OCI-LY7 (cell line): ENCODE measurements around the gene ZNF438. TPM values are rescaled to one million over a fixed set of nuclear protein-coding genes. Genes with fewer than 3 reads are reported as not detected.

Source experiments
- BruUV-seq: library from RNA; stranded (reverse); fragments of 400-500 nt; replicated peaks from 2 replicates; lab custom pipeline; 2021; lab: Mats Ljungman, UMichigan
- CTCF ChIA-PET: fragments of 300-600 bp; sonication (Branson Sonifier 250); formaldehyde crosslinking; loops from one replicate; lab custom pipeline; 2022; ENCODE audit warnings: antibody characterized with exemption; ENCODE audit not compliant: unreplicated experiment; lab: Charles Lee
- POLR2A ChIA-PET: fragments of 300-600 bp; sonication (Branson Sonifier 250); formaldehyde crosslinking; loops from one replicate; lab custom pipeline; 2022; ENCODE audit warnings: antibody characterized with exemption; lab: Charles Lee
- DNase-seq: peaks from one replicate; pipeline ENCODE4 v3.0.0-alpha.2; 2015; ENCODE audit warnings: low spot score
- H2AFZ ChIP-seq: fragments of 200-600 bp; sonication (generic), shearing (Covaris generic); 2 replicates; pipeline ENCODE4 v1.6.1; 2014; ENCODE audit warnings: mild to moderate bottlenecking, antibody characterized with exemption, low read length, moderate library complexity
- H3K27ac ChIP-seq: fragments of 200-600 bp; sonication (generic); 2 replicates; pipeline ENCODE4 v1.5.1; 2014; ENCODE audit warnings: mixed run types, low read depth, mild to moderate bottlenecking, moderate library complexity, low read length, inconsistent platforms; ENCODE audit not compliant: poor library complexity, severe bottlenecking
- H3K36me3 ChIP-seq: fragments of 200-600 bp; sonication (generic); 2 replicates; pipeline ENCODE4 v1.6.1; 2014; ENCODE audit warnings: mild to moderate bottlenecking, antibody characterized with exemption, low read length, moderate library complexity, mixed read lengths; ENCODE audit not compliant: insufficient read depth
- H3K4me1 ChIP-seq: fragments of 200-600 bp; sonication (generic); 2 replicates; pipeline ENCODE4 v1.5.1; 2014; ENCODE audit warnings: mild to moderate bottlenecking, low read length; ENCODE audit not compliant: insufficient read depth, poor library complexity, severe bottlenecking
- H3K4me2 ChIP-seq: fragments of 200-600 bp; sonication (generic); 2 replicates; pipeline ENCODE4 v1.6.1; 2014; ENCODE audit warnings: mild to moderate bottlenecking, low read length
- H3K4me3 ChIP-seq: fragments of 200-600 bp; sonication (generic); 2 replicates; pipeline ENCODE4 v1.5.1; 2014; ENCODE audit warnings: mild to moderate bottlenecking, low read depth, low read length; ENCODE audit not compliant: poor library complexity, severe bottlenecking
- H3K79me2 ChIP-seq: fragments of 200-600 bp; sonication (generic); 2 replicates; pipeline ENCODE4 v1.6.1; 2016; ENCODE audit warnings: low read depth, mild to moderate bottlenecking, low read length, moderate library complexity, mixed read lengths; ENCODE audit not compliant: insufficient read depth
- H3K9me2 ChIP-seq: fragments of 200-600 bp; sonication (generic); 2 replicates; pipeline ENCODE4 v1.6.1; 2016; ENCODE audit warnings: mild to moderate bottlenecking, low read length, mixed read lengths; ENCODE audit not compliant: insufficient read depth
- H3K9me3 ChIP-seq: fragments of 200-600 bp; sonication (generic); 2 replicates; pipeline ENCODE4 v1.6.1; 2014; ENCODE audit warnings: mild to moderate bottlenecking, mixed run types, low read length, mixed read lengths
- H4K20me1 ChIP-seq: fragments of 200-600 bp; sonication (generic); 2 replicates; pipeline ENCODE4 v1.6.1; 2014; ENCODE audit warnings: mild to moderate bottlenecking, antibody characterized with exemption, low read length, moderate library complexity, mixed read lengths; ENCODE audit not compliant: insufficient read depth
- CTCF ChIP-seq: fragments of 200-600 bp; sonication (generic); conservative IDR thresholded peaks from 2 replicates; pipeline ENCODE4 v1.5.1; 2014; ENCODE audit warnings: mild to moderate bottlenecking, antibody characterized with exemption, low read length, moderate library complexity, mixed read lengths
- EZH2phosphoT487 ChIP-seq: fragments of 200-600 bp; sonication (generic); IDR thresholded peaks from 2 replicates; pipeline ENCODE4 v1.6.1; 2018; ENCODE audit warnings: low read depth, borderline replicate concordance, mild to moderate bottlenecking, mixed run types, antibody characterized with exemption, low read length, moderate library complexity, mixed read lengths
- intact Hi-C: fragments of 100-400 bp; cut with micrococcal nuclease; formaldehyde crosslinking; loops from one replicate; pipeline ENCODE4 v1.10.0; 2022; ENCODE audit not compliant: unreplicated experiment
- total RNA-seq, 2 experiments: library from RNA; depleted of rRNA in 1 of 2; stranded (reverse); fragments of >200 nt in 1 of 2; shearing (Covaris generic) in 1 of 2; gene quantifications; 2 replicates each; pipeline ENCODE4 v1.2.3, GENCODE V29; 2014 to 2022

ZNF438 gene
- total RNA-seq, 2 experiments from 2014 or later = 2.0 to 2.5 TPM

- Histone ChIP-seq H4K20me1 (no peaks in the 10 kb centered on the region), H3K4me3 (no peak overlapping the region), H3K79me2 (no peaks in the 10 kb centered on the region), H3K27ac (no peak overlapping the region), H2AFZ (no peak overlapping the region), H3K9me2 (no peaks in the 10 kb centered on the region), H3K9me3 (no peaks in the 10 kb centered on the region), H3K36me3 (no peaks in the 10 kb centered on the region), H3K4me2 (no peak overlapping the region), H3K4me1 (no peaks in the 10 kb centered on the region)
- ChIA-PET POLR2A (no interaction called here), CTCF (no interaction called here)
- TF ChIP-seq EZH2phosphoT487 (no peak), CTCF (no peak)
- no peak for DNase-seq
- intact Hi-C loops = no loop called here
- no TSS peak for BruUV-seq
Observed at GRCh38 chr10:30823651-30824050, 208.0 kb downstream of the ZNF438 start.

GRCh38 chr10:30822693-30823465, 208.8 kb downstream of the ZNF438 start:
- Histone ChIP-seq H3K9me2 (no peaks in the 10 kb centered on the region), H3K4me2 (no peak overlapping the region), H3K79me2 (no peaks in the 10 kb centered on the region), H3K27ac (no peak overlapping the region), H3K9me3 (no peaks in the 10 kb centered on the region), H4K20me1 (no peaks in the 10 kb centered on the region), H3K4me3 (no peak overlapping the region), H3K36me3 (no peaks in the 10 kb centered on the region), H2AFZ (no peak overlapping the region), H3K4me1 (no peaks in the 10 kb centered on the region)
- intact Hi-C loops = no loop called here
- BruUV-seq = no TSS peak
- POLR2A ChIA-PET = no interaction called here
- TF ChIP-seq EZH2phosphoT487 (no peak), CTCF (no peak)
- CTCF ChIA-PET = no interaction called here
- DNase-seq = no peak

- Histone ChIP-seq H3K4me3 (no peak overlapping the region), H3K9me2 (no peaks in the 10 kb centered on the region), H3K27ac (no peak overlapping the region), H3K4me2 (no peak overlapping the region), H3K9me3 (no peaks in the 10 kb centered on the region), H3K36me3 (no peaks in the 10 kb centered on the region), H4K20me1 (no peaks in the 10 kb centered on the region), H2AFZ (no peak overlapping the region), H3K4me1 (no peaks in the 10 kb centered on the region), H3K79me2 (no peaks in the 10 kb centered on the region)
- no peak for DNase-seq
- intact Hi-C loops = no loop called here
- no peak for TF ChIP-seq CTCF
- TF ChIP-seq EZH2phosphoT487 = no peak
- no TSS peak for BruUV-seq
- CTCF ChIA-PET = no interaction called here
- POLR2A ChIA-PET = no interaction called here
Observed at GRCh38 chr10:30821994-30822692, 209.5 kb downstream of the ZNF438 start.
